ENCODE data around the gene PIGBOS1.
"Not testable (repeated sequence)": the region's sequence is repeated elsewhere in the genome, so short reads cannot be mapped to it uniquely, and the experiment has no call there.

The PIGBOS1 gene

GRCh38 chr15:55290528-55291057 is 28.3 kb downstream of the PIGBOS1 start:
- peak; percentile 62 to 74 (median 70) for DNase-seq

DNA sequence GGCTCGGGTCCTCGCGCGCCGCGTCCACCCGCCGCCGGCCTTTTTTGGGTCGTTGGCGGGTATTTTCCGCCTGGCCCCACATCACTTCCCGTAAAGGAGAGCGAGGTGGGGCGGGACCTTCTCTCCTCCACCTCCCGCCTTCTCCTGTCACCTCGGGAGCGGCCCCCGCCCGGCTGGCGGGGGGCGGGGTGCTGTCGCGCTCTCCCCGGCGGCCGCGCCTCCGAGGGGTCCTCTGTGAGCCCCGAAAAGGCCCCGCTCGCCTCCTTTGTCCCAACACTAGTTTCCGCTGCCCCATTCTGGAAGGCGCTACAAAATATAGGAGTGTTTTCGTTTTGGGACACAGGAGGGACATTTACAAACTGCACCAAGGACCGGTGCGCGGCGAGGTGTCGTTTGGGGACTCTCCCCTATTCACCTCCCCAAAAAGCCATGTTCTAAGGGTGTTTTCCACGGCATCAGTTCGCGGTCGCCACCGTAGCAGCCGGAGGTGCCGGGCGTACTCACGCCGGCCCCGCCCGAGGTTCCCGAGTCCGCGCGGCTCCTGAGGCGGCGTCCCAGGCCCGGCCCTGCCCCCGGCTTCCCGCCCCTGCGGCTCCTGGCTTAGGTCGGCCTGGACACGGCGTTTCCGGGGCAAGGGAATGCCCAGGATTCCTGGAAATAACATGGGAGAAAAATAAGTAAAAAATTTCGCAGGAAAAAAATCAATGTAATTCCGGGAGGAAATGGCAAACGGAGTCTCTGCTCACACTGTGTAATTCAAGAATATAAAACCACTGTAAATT is 29.0 kb downstream of the PIGBOS1 start, which contains the start of gene RAB27A:
RAB27A (minus strand) TSS at position 68 of the 782 bp plus-strand sequence. CDS start 54,879 bp downstream, outside the sequence.
- peak; percentile 27 to 48 (median 47) for DNase-seq

GRCh38 chr15:55289011-55289745 is 29.7 kb downstream of the PIGBOS1 start:
- peak in 1 of 4 experiments; percentile 7 for DNase-seq

- DNase-seq = no peak
These were observed 30.8 kb downstream of the PIGBOS1 start for GRCh38 chr15:55288006-55288717.

- DNase-seq = not testable (repeated sequence)
These were observed 32.3 kb downstream of the PIGBOS1 start for GRCh38 chr15:55286442-55287189.

GRCh38 chr15:55284426-55284825 is 34.5 kb downstream of the PIGBOS1 start:
- DNase-seq = no peak

GRCh38 chr15:55283379-55284147 is 35.4 kb downstream of the PIGBOS1 start:
- DNase-seq = no peak

DNA sequence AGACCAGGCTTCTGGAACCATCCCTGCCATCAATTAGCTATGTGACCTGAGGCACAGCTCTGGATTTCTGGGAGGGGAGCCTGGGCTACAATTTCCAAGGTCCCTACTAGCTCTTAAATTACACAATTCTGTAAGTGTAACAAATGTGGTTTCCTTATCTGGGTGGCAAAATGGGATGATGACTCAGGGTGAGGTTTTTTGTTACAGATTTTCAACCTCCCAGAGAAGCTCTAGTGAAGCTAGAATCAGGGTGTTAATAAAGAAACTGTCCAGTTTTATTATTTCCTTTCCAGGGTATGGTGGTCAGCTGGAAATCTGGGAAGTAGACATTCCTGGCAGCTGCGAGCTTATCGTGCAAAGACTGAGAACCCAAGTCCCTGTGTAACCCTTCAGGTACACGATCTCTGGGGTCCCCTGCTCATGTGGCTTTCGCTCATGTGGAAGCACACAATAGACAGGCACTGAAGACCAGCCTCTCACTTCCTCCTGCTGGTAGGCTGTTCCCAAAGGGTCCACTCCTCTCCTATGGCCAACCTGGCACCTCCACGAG is 36.6 kb downstream of the PIGBOS1 start:
- DNase-seq = no peak

DNA sequence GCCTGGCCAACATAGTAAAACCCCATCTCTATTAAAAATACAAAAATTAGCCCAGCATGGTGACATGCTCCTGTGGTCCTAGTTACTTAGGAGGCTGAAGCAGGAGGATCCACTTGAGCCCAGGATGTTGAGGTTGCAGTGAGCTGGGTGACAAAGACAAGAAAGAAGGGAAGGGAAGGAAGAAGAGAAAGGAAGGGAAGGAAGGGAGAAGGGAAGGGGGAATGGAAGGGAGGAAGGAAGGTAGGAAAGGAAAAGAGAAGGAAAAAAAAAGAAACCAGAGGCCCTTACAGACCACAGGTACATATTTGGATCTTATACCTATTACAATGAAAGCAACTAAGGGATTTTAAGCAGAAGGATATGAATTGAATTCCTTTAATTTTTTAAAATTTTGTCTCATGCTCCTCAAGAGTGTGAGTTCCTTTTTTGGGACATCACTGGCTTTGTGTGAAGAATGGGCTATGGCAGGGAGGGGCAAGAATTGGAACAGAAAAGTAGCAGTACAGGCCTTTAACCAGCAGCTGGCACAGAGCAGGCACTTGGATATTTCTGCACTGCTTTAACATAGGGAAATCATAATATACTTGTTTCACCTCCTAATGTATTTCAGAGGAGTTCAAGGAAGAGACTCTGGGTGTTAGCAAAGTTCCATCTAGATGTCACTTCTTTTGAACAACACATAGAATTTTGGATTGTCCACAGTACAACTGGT is 37.2 kb downstream of the PIGBOS1 start:
- DNase-seq = no peak

- DNase-seq = not testable (repeated sequence)
These were observed 38.3 kb downstream of the PIGBOS1 start for GRCh38 chr15:55280589-55280988.

DNA sequence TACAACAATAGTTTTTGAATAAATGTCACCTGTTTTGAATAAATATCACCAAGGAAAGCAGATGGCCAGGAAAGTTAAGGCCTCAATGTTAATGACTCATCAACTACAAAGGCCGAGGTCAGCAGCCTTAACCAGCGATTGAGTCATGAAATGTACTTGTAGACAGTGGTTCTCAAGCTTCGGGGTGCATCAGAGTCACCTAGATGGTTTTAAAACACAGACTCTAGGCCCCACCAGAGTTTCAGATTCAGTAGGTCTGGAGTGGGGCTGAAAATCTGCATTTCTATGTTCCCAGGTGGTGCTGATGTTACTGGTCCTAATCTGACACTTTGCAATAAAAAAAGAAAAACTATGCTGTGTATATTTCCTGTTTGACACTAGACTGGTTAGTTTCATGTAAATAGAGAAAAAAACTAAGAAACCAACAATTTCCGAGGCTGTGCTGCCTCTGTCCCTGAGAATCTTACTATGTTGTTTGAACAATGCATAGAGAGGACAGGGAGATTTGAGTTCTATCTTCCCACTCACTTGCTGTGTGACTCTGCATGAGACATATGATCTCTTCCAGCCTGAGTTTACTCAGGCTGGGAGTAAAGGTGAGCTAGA is 39.1 kb downstream of the PIGBOS1 start:
- DNase-seq = peak in 2 of 4 experiments; percentile 3 to 11

DNA sequence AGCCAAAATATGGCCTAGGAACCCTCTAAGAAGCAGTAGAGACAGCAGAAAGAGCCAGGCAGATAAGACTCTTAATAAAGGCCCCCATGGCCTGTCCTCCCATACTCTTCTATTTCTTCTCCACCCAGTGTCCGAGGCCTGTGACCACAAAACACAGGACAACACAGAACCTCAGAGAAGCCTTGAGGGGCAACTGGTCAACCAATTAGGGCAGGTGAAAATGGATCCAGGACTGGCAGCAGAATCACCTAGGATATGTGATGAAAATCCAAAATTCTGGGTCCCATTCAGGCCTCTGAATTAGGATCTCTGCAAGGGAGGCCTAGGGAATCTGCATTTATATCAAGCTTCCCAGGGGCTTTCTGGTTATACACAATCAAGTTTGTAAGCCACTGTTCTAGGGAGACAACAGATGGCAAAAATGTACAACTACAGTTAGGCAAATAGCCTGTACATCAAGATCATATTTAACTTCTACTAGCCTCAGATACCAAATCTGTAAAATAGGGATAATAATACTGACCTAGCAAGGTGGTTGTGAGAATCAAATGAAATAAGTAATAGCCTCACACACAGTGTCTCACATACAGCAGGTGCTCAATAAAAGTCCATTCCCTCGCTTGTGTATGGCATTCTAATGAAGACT is 39.7 kb downstream of the PIGBOS1 start:
- no peak for DNase-seq

DNA sequence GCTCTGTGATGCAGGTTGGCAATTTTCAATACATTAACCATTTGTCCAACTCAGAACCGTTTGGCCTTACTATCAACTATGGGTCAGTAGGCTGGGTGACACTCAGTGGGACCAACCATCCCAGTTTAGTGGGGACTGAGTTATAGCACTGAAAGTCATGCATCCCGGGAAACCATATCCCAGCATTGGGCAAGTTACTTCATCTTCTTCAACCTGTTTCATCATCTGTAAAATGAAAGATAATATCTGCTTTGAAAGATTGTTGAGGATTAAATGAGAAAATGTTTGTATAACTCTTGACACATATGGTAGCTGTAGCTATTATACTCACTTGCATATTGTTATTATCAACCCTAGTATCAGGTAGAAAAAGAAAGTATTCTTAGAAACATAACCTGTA is 41.2 kb downstream of the PIGBOS1 start:
- DNase-seq = no peak

- DNase-seq = no peak
These were observed 41.8 kb downstream of the PIGBOS1 start for GRCh38 chr15:55277116-55277564.

DNA sequence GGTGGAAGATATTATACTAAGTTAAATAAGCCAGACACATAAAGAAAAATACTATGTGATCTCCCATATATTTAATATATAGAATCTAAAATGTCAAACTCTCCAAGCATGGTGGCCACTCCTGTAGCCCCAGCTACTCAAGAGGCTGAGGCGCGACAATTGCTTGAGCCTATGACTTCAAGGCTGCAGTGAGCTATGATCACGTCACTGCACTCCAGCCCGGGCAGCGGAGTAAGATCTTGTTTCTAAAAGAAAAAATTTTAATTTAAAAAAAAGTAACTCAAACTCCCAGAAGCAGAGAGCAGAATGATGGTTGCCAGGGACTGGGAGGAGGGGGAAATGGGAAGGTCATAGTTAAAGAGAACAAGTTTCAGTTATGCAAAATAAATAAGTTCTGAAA is 42.6 kb downstream of the PIGBOS1 start:
- no peak for DNase-seq

DNA sequence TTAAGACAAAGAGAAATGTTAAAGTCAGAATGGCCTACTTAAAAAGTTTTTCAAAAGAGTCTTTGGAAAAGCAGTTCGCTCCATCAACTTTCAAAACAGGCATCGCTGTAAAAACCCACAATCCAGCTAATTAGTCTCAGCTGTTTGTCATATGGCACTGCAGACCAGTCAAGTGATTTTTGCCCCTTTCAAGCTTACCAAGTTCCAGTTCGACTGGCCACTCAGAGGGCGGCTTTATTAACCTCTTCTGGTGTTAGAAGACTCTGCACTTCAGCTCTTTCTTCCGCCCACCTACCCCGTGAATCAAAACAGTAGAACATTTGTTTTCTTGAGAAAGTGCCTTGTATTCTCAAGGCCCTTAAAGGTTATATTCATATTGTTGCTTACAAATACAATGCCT is 48.6 kb downstream of the PIGBOS1 start:
- DNase-seq = no peak

GRCh38 chr15:55268176-55268695 is 50.7 kb downstream of the PIGBOS1 start:
- no peak for DNase-seq

DNA sequence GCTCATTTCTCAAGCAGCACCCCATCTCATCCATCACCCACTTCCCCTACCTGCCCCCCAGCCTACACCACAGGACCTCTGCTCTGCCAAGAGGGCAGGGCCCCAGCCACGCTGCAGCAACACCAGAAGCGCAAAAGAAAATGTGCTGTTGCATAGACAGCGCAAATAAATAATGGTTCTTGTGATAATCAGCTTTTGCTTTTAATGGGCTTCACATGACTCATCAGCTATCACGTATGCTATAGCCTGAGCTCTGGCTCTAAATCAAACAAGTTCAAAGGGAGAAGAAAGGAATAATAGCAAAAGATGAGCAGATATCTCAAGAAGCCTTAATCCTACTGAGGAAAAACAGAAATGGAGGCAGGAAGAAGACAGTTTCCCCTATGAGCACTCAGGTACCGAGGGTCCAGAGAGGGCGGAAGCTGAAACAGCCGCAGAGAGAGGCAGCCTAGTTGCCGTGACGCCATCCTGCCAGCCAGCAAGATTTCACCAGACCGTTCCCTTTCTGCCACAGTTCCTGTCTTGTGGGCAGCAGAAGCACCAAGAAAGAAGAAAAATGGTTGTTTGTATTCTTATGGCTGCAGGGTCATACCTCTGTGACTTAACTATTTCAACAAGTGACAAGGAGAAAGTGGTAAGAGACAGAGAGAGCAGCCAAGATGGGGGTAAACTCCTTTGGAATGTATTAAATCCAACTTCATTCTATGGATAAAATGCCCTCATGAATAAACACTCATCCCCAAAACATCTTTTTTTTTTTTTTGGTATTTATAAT is 51.3 kb downstream of the PIGBOS1 start:
- DNase-seq = peak in 3 of 4 experiments; percentile 3 to 36 (median 35)
